GM12872 (cell line): ENCODE measurements around the gene CXCL16.

ENCODE experiments used
- CTCF ChIP-seq: IDR thresholded peaks from 3 replicates; pipeline ENCODE4 v1.5.1; 2011; ENCODE audit warnings: low read depth, mild to moderate bottlenecking, low read length, moderate library complexity; ENCODE audit not compliant: insufficient read depth

CXCL16 gene

GRCh38 chr17:4693416-4693815, 46.3 kb downstream of the CXCL16 start:
- TF ChIP-seq CTCF: no peak

GRCh38 chr17:4691686-4692085, 48.0 kb downstream of the CXCL16 start:
- no peak for TF ChIP-seq CTCF

- no peak for TF ChIP-seq CTCF
Observed at GRCh38 chr17:4690745-4691144, 49.0 kb downstream of the CXCL16 start.
